ENCODE data around the gene BBS1. TPM values are rescaled to one million over a fixed set of nuclear protein-coding genes. Genes with fewer than 3 reads are reported as not detected.

The BBS1 gene
- total and polyA plus RNA-seq, 2 donors (not counting 3 experiments of a cell fraction or from before 2014, with no cell fraction given): 29.2 to 32.9 TPM

DNA sequence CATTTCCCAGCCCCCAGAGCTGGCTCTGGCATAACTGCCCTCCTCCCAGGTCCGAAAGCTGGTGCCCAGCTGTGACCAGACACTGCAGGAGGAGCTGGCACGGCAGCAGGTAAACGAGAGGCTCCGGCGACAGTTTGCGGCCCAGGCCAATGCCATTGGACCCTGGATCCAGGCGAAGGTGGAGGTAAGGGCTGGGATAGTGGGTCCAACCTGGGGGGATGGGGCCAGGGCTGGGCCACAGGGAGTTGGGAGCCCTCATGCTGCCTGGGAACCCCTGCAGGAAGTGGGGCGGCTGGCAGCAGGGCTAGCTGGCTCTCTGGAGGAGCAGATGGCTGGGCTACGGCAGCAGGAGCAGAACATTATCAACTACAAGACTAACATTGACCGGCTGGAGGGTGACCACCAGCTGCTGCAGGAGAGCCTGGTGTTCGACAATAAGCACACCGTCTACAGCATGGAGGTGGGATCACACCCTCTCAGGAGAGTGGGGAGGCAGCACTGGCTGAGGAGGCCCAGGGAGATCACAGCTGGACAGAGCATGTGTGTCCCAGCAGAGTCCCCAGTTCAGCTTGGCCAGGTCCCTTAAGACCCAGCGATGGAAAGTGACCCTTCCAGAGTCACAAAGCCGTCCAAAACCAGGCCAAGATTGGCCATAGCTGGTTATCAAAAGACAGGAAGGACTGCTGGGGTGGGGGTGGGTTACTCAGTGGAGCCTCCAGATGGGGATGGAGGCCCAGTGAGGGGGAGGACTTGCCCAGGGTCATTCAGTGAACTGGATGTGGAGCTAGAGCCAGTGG is 50.9 kb downstream of the BBS1 start:
- H3K9ac ChIP-seq (replicated peaks; ENCODE audit: extremely low read depth, insufficient read depth, low read length): no peak overlapping the region
- no peaks in the 10 kb centered on the region for H4K20me1 ChIP-seq (replicated peaks; ENCODE audit: control insufficient read depth, extremely low read depth, insufficient read depth, low read length)
- BruUV-seq (replicated peaks): no TSS peak
- H3K9me3 ChIP-seq (replicated peaks; ENCODE audit: control insufficient read depth, insufficient read depth, low read length): no peaks in the 10 kb centered on the region
- peaks cover 5 to 6% of the 10 kb centered on the region in 2 experiments for H3K27me3 ChIP-seq (ENCODE audit: control insufficient read depth in 2 of 2, insufficient read depth in 2 of 2, low read length in 2 of 2)
- CTCF ChIA-PET: interaction anchor here (2.7 kb wide), 1 partner anchor 117 kb away, joined by 13 read pairs; the partner anchor contains the start of gene RBM4B
- no peak overlapping the region for H3K4me2 ChIP-seq (ENCODE audit: insufficient read depth, low read length)
- FAIRE-seq (no peak), DNase-seq (ENCODE audit: low read depth, low spot score) (no peak)
- intact Hi-C loops (cut with micrococcal nuclease): no loop called here
- no peak overlapping the region for H3K4me3 ChIP-seq (replicated peaks in 1 of 3; ENCODE audit: insufficient read depth in 1 of 3, low read depth in 1 of 3, low read length in 3 of 3)
- H3K79me2 ChIP-seq (ENCODE audit: control insufficient read depth, insufficient read depth, low read length): no peaks in the 10 kb centered on the region
- H3K36me3 ChIP-seq (ENCODE audit: control insufficient read depth in 2 of 2, extremely low read depth in 1 of 2, insufficient read depth in 2 of 2, low read length in 2 of 2): no peaks in the 10 kb centered on the region
- TF ChIP-seq FOS (IDR thresholded peaks at IDR 0.05; ENCODE audit: borderline replicate concordance, insufficient read depth, low read length) (no peak), POLR2A (IDR thresholded peaks at IDR 0.05; ENCODE audit: low read depth, low read length) (no peak), POLR2AphosphoS5 (IDR thresholded peaks at IDR 0.05; ENCODE audit: insufficient read depth, low read depth, low read length) (no peak), MYC (IDR thresholded peaks at IDR 0.05; ENCODE audit: low read depth, low read length) (no peak), GATA2 (IDR thresholded peaks at IDR 0.05; ENCODE audit: insufficient read depth, insufficient read length, low read depth, low read length) (no peak)
- TF ChIP-seq, protein P1, sequence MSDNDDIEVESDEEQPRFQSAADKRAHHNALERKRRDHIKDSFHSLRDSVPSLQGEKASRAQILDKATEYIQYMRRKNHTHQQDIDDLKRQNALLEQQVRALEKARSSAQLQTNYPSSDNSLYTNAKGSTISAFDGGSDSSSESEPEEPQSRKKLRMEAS (IDR thresholded peaks at IDR 0.05; ENCODE audit: insufficient read depth, insufficient read length): no peak
- TF ChIP-seq, protein P2, sequence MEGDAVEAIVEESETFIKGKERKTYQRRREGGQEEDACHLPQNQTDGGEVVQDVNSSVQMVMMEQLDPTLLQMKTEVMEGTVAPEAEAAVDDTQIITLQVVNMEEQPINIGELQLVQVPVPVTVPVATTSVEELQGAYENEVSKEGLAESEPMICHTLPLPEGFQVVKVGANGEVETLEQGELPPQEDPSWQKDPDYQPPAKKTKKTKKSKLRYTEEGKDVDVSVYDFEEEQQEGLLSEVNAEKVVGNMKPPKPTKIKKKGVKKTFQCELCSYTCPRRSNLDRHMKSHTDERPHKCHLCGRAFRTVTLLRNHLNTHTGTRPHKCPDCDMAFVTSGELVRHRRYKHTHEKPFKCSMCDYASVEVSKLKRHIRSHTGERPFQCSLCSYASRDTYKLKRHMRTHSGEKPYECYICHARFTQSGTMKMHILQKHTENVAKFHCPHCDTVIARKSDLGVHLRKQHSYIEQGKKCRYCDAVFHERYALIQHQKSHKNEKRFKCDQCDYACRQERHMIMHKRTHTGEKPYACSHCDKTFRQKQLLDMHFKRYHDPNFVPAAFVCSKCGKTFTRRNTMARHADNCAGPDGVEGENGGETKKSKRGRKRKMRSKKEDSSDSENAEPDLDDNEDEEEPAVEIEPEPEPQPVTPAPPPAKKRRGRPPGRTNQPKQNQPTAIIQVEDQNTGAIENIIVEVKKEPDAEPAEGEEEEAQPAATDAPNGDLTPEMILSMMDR (IDR thresholded peaks at IDR 0.05; ENCODE audit: extremely low read depth in 1 of 2, insufficient read depth in 1 of 2, low read depth in 1 of 2, low read length in 2 of 2): no peak
- H3K9me1 ChIP-seq (replicated peaks; ENCODE audit: control insufficient read depth, extremely low read depth, insufficient read depth, low read length): no peaks in the 10 kb centered on the region
- dilution Hi-C loops (cut with MboI; ENCODE audit: extremely low pct_ligation_motif_present, low sequenced_read_pairs): no loop called here
- no peak overlapping the region for H3K27ac ChIP-seq (ENCODE audit: insufficient read depth, low read depth, low read length)
- no peaks in the 10 kb centered on the region for H3K4me1 ChIP-seq (ENCODE audit: control insufficient read depth, extremely low read depth, insufficient read depth, low read length)
- no peak overlapping the region for H2AFZ ChIP-seq (ENCODE audit: low read depth, low read length)
- POLR2A ChIA-PET: interaction anchor here (0.6 kb wide), 2 partner anchors 55 to 759 kb away, joined by 3 to 4 read pairs; no protein-coding TSS in a partner anchor

Data from endothelial cell of umbilical vein (primary cell).